ENCODE measurements around the gene ENO2.

DNA sequence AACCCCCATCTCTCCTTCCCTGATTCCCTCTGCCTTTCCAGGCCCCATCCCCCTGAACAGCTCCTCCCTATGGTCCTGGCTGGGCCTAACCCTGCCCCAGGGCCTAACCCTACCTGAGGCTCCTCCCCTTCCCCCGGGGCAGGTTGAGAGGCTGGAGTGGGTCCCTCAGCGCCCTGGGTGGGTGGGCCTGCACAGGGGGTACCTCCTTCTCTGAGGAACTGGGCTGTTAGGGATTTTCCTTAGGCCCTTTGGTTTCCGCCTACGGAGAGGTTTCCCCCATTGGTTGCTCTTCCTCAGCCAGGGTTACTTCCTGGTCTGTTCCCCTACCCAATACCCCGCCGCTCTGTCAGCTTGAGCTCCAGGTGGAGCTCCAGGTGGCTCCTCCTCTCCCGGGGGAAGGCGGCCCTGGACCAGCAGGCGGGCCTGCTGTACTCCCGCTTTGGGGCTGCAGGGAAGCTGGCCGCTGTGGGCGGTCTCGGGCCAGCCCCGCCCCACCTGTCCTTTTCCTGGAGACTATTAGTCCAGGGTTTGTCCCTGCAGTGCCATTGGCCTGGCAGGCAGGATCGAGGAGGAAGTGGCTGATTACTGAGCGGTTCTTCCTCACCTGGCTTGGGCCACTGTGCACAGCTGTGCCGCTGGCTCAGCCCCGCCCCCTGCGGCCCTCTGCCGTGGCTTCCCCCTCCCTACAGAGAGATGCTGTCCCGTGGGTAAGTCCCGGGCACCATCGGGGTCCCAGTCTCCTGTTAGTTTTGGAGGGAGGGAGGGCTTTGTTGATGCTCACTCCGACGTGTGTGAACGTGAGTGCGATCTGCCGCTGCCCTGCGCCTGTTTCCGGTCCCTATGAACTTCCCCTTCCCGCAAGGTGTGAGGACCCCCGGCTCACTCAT is 31.9 kb downstream of the ENO2 start:
- TF ChIP-seq, protein P1, sequence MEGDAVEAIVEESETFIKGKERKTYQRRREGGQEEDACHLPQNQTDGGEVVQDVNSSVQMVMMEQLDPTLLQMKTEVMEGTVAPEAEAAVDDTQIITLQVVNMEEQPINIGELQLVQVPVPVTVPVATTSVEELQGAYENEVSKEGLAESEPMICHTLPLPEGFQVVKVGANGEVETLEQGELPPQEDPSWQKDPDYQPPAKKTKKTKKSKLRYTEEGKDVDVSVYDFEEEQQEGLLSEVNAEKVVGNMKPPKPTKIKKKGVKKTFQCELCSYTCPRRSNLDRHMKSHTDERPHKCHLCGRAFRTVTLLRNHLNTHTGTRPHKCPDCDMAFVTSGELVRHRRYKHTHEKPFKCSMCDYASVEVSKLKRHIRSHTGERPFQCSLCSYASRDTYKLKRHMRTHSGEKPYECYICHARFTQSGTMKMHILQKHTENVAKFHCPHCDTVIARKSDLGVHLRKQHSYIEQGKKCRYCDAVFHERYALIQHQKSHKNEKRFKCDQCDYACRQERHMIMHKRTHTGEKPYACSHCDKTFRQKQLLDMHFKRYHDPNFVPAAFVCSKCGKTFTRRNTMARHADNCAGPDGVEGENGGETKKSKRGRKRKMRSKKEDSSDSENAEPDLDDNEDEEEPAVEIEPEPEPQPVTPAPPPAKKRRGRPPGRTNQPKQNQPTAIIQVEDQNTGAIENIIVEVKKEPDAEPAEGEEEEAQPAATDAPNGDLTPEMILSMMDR (IDR thresholded peaks at IDR 0.05) = no peak
- TF ChIP-seq REST (IDR thresholded peaks at IDR 0.05; ENCODE audit: insufficient read depth in 1 of 2, low read depth in 2 of 2, low read length in 1 of 2) = no peak
